Skin of body (tissue), 3 donors: ENCODE measurements around the gene SPTAN1. TPM values are rescaled to one million over a fixed set of nuclear protein-coding genes. Genes with fewer than 3 reads are reported as not detected.
"Not testable (repeated sequence)": the region's sequence is repeated elsewhere in the genome, so short reads cannot be mapped to it uniquely, and the experiment has no call there.

Source experiments
- DNase-seq: peaks from one replicate; lab custom pipeline; 2025; lab: John Stamatoyannopoulos, UW
- small RNA-seq: library from RNA; depleted of rRNA; stranded (forward); fragments of <200 nt; gene quantifications from one replicate; pipeline ENCODE3, GENCODE V24; 2014; ENCODE audit warnings: low replicate concordance
- total RNA-seq: library from RNA; depleted of rRNA; stranded (reverse); fragments of >200 nt; gene quantifications from one replicate; pipeline ENCODE4 v1.2.3, GENCODE V29; 2014

The SPTAN1 gene
- total RNA-seq, 1 donor from 2014 or later = 269 TPM

DNA sequence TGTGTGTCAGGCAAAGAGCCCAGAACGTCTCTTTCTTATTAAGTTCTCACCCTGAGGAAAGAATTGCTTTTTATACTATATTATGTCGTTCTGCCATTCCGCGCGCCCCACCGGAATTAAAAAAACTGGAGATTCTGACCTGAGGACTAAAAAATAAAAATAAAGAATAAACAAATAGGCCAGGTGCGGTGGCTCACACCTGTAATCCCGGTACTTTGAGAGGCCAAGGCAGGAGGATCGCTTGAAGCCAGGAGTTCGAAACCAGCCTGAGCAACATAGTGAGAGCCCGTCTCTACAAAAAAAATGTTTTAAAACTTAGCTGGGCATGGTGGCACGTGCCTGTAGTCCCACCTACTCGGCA, 104.9 kb downstream of the SPTAN1 start:
- no peak for DNase-seq

DNA sequence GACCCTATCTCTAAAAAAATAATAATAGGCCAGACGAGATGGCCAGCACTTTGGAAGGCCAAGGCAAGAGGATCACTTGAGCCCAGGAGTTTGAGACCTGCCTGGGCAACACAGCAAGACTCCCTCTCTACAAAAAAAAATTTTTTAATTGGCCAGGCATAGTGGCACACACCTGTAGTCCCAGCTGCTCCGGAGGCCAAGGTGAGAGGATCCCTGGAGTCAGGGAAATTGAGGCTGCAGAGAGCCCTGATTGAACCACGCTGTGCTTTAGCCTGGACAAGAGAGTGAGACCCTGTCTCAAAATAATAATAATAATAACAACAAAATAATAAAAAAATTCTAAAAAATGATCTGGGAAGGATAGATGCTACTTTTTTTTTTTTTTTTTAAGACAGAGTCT, 105.4 kb downstream of the SPTAN1 start:
- no peak for DNase-seq

DNA sequence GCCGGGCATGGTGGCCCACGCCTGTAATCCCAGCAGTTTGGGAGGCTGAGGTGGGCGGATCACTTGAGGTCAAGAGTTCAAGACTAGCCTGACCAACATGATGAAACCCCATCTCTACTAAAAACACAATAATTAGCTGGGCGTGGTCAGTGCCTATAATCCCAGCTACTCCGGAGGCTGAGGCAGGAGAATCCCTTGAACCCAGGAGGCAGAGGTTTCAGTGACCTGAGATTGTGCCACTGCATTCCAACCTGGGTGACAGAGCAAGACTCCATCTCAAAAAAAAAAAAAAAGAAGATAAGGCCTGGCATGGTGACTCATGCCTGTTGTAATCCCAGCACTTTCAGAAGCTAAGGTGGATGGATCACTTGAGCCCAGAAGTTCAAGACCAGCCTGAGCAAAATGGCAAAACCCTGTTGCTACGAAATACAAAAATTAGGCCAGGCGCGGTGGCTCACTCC, 114.1 kb downstream of the SPTAN1 start:
- DNase-seq = not testable (repeated sequence)

DNA sequence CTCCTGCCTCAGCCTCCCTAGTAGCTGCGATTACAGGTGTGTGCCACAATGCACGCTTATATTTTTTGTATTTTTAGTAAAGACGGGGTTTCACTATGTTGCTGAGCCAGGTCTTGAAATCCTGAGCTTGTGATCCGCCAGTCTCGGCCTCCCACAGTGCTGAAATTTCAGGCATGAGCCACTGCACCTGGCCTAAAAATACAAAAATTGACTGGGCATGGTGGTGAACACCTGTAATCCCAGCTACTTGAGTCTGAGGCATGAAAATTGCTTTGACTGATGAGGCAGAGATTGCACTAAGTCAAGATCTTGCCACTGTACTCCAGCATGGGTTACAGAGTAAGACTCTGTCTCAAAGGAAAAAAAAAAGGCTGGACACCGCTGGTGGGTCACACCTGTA, 117.4 kb downstream of the SPTAN1 start:
- no peak for DNase-seq

DNA sequence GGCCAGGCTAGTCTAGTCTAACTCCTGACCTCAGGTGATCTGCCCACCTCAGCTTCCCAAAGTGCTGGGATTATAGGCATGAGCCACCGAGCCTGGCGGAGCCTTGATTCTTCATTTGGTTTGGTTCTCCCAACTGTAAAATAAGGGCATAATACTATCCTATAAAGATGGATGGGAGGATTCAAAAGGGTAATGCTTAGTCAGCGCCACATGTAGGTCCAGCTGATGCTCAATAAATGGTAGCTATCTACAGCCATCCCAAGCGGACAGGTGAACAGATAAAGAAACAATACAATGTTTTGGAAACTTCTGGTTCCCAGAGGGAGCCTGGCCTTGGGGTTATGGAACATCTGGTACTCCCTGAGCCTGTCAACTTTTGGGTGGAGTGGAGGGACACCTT, 123.0 kb downstream of the SPTAN1 start:
- no peak for DNase-seq

- no peak for DNase-seq
Observed at GRCh38 chr9:128677794-128678193, 125.4 kb downstream of the SPTAN1 start.

Small RNA genes lying within 50 kb of the gene (small RNA-seq; reads per million reads assigned to genes)
- not detected for gene RNU7-171P

Other genes with a start within 250 kb of the SPTAN1 start
- gene TRUB2, start 230.1 kb upstream of the SPTAN1 start, total RNA-seq = 12.8 TPM
- gene COQ4, start 229.7 kb upstream of the SPTAN1 start, total RNA-seq = 18.2 TPM
- gene SLC27A4, start 212.1 kb upstream of the SPTAN1 start, total RNA-seq = 17.7 TPM
- gene URM1, start 181.2 kb upstream of the SPTAN1 start, total RNA-seq = 18.9 TPM
- gene CERCAM, start 131.7 kb upstream of the SPTAN1 start, total RNA-seq = 54.4 TPM
- 23.0 TPM for gene ODF2, start 96.6 kb upstream of the SPTAN1 start, total RNA-seq
- 15.7 TPM for gene GLE1, start 47.9 kb upstream of the SPTAN1 start, total RNA-seq
- gene DYNC2I2, start 104.3 kb downstream of the SPTAN1 start, total RNA-seq = 21.1 TPM
- 298 TPM for gene SET, start 136.6 kb downstream of the SPTAN1 start, total RNA-seq
- gene PKN3, start 149.9 kb downstream of the SPTAN1 start, total RNA-seq = 2.0 TPM
- gene ZDHHC12, start 171.5 kb downstream of the SPTAN1 start, total RNA-seq = 7.5 TPM
- 18.1 TPM for gene ZER1, start 219.3 kb downstream of the SPTAN1 start, total RNA-seq
- 7.1 TPM for gene TBC1D13, start 234.7 kb downstream of the SPTAN1 start, total RNA-seq